ENCODE results near the gene STXBP3.
"Not testable (repeated sequence)": the region's sequence is repeated elsewhere in the genome, so short reads cannot be mapped to it uniquely, and the experiment has no call there.

Gene STXBP3

DNA sequence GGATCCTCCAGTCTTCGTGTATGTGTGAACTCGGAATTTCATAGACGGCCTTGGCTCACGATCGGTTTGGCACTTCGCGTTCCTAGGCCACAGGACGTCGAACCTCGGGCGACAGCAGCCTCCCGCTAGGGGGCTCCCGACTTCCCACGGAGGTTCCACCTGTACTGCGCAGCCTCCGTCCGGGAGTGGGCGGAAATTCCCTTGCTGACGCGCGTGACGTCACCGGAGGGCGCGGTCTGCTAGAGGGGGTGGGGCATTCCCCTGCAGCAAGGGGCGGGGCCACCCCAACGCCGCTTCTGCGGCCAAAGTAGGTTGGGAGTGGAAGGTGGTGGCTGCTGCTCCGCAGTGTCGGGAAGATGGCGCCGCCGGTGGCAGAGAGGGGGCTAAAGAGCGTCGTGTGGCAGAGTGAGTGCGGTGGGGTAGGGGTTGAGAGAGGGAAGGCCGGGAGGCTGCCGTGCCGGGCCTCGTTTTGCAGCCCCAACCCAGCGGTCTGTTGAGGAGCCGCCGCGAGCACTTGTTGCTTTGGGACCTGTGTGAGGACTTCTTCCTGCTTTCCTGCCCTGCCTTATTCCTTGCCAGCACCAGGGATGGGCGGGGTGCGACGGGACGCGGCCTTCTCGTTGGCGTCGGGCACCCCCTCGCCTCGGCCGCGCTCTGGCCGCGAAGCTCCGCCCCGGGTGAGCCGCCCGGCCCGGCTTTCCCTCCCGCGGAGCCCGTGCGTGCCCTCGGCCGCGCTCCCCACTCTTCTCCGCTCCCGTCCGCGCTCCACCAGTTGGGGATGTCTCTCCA, at the start of gene STXBP3:
TSS of gene STXBP3 (plus strand) at position 293 of the 789 bp plus-strand sequence. CDS start at position 357, 64 bp downstream.
- DNase-seq: peak; percentile 98

DNA sequence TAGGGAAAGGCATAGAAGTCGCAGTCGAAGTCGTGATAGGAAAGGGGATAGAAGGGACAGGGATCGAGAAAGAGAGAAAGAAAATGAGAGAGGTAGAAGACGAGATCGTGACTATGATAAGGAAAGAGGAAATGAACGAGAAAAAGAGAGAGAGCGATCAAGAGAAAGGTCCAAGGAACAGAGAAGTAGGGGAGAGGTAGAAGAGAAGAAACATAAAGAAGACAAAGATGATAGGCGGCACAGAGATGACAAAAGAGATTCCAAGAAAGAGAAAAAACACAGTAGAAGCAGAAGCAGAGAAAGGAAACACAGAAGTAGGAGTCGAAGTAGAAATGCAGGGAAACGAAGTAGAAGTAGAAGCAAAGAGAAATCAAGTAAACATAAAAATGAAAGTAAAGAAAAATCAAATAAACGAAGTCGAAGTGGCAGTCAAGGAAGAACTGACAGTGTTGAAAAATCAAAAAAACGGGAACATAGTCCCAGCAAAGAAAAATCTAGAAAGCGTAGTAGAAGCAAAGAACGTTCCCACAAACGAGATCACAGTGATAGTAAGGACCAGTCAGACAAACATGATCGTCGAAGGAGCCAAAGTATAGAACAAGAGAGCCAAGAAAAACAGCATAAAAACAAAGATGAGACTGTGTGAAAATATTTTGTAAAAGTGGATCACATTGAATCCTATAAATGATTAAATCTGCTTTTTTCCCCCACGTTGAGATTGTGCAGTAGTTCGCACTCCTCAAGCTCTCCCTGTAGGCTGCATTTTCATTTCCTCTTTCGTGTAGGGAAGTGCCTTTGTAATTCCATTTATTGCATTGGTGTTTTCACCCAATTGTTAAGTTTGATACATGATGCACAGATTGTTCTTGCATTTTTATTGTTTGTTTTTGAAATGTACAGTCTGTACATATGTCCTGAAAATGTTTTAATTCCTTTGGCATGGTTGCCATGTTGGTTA, 46.8 kb upstream of the STXBP3 start:
- no peak for DNase-seq

DNA sequence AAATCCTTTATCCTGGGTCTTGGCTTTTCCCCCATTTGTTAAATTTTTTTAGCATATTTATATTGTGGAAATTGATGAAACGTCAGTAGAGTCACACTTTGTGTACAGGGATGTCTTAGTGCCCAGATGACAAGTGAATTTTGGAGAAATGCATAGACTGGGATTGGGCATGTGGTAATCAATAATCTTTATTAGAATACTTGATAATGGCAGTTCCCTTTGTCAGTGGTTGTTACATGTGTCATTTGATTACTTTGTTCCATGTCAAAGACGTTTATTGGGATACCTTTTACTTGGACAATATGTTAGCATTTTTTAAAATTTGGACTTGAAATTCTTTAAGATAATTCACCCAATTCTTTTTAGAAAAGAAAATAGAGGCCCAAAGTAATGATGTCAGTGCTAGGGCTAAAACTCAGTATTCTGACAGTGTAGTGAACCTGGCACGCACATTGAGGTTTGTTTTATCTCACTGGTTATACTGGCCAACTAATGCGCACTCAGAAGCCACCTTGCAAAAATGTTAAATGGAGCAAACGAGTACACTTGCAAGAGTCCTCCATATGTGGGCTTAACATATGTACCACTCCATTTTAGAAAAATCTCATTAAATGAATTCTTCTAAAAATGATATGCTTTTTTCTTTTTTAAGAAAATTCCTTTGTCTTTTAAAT, 45.2 kb upstream of the STXBP3 start:
- no peak for DNase-seq

GRCh38 chr1:108702109-108702508, 44.4 kb upstream of the STXBP3 start:
- DNase-seq: not testable (repeated sequence)

GRCh38 chr1:108703939-108704338, 42.5 kb upstream of the STXBP3 start:
- no peak for DNase-seq

DNA sequence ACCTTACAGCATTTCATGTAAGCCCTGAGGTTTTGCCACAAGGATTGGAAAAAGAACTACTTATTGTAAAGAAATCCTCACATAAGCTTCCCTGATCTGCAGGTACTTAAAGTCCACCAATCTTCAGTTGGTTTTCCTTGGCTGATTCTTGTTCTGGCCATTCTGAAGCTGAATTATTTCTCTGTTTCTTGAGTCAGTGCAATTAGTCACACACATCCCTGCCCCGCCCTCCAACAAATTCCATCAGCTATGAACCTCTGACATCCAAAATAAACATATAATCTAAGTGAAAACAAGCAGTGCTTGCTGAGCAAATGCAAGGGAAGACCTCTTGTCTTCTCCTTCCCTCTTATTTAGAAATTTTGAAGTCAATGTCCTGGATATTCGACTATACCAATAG, 42.0 kb upstream of the STXBP3 start:
- peak; percentile 10 for DNase-seq

DNA sequence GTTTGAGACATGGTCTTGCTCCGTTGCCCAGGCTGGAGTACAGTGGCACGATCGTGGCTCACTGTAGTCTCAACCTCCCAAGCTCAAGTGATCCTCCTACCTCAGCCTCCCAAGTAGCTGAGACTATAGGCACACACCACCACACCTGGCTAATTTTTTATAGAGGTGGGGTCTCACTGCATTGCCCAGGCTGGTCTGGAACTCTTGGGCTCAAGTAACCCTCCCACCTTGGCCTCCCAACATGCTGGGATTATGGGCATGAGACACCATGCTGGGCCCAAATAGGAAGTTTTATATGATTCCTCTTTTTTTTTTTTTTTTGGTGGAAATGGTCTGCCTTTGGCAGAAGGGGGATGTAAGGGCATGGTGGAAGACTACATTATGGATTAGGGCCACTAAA, 39.8 kb upstream of the STXBP3 start:
- DNase-seq: no peak

DNA sequence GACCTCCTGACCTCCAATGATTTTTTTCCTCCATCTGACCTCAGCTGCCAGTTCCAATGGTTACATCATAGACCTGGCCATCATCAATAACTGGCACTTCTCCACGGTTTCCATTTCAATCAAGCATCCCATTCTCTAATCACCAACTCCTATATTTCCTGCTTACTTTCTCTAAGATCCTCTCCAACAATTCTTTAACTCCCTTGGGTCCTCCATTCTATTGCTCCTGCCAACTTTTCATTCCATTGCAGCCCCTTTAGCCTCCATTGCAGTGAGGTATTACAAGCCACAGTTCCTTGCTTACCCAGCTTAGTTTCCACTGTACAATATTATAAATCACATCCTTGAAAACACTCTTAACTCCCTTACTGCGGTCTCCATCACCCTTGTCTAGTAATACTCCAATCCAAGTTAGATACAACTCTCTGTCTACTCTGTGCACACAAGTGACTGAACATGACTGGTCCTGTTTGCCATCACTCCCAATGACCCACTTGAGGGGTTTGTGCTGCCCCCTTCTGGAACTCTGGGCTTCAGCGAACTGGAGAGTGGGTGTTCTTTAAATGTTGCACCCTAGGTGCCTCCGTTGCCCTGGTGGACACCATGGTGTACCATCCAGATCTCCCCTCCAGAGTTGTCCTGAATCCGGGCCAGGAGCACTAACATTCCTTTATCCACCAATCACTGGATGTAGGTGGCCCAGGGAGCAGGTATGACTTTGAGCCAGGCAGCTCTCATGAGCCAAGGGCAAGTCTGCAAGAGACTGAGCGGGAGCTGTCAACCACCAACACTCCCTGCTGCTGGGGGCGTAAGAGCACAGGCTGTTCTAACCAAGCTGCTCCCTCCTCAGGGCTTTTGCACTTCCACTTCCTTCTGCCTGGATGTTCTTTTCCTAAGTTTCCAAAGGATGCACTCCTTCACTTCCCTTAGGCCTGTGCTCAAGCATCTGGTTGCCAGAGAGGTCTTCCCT, 37.5 kb upstream of the STXBP3 start:
- no peak for DNase-seq

- no peak for DNase-seq
These were observed 33.8 kb upstream of the STXBP3 start, which contains the start of gene FNDC7 for GRCh38 chr1:108712606-108713150. FNDC7 (plus strand) TSS chr1:108712908; CDS start chr1:108712934, 26 bp downstream.

DNA sequence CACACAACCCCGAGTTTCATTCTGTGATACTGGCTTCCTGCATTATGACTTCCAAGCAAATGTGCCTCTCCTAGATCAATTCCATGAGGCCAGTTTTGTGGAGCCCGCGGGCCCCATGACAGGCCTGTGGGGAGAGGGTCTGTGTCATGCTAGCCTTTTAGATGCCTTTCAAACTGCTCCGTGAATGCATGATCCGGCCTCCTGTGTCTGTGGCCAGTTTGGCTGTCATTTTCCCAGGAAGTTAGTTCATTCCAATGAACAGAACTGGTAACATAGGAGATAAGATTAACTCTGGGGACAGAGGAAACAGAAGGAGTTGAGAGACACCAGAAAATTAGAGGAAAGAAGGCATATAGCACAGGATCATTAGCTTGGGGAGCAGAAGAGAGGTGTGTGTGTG, 30.5 kb upstream of the STXBP3 start:
- no peak for DNase-seq

- no peak for DNase-seq
These were observed 29.8 kb upstream of the STXBP3 start for GRCh38 chr1:108716437-108717230.

GRCh38 chr1:108717774-108718316, 28.6 kb upstream of the STXBP3 start:
- no peak for DNase-seq

DNA sequence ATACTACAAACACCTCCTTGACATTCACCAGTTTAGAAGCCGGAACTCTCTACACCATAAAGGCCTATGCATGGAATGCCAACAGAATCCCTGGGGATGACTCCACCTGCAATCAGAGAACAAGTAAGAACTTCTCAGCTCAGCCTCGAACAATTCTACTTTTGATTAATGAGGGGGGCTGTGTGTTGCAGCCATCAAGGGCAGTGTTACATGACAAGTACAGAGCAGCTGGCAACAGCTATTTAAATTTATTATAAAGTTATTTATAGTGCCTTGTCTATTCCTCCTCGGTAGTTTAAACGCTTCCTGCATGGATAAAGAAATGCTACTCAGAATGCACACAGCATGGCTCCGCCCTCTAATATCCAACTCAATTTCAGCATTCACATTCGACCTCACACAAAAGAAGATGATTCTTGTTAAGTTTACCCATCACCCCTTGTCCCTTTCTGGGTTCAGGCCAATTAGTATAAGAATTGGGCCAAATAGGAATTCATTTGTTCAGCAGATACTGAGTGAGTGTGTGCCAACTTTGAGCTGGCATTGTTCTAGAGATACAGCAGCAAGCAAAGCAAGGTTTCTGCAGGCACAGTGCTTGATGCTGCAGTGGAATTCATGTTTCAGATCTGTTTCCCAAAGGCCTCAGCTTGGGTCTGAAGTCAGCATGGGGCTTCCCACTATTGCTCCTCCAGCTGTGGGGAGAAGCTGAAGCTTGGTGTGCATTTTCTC, 27.4 kb upstream of the STXBP3 start:
- no peak for DNase-seq

GRCh38 chr1:108719656-108720435, 26.6 kb upstream of the STXBP3 start:
- DNase-seq: peak; percentile 75

DNA sequence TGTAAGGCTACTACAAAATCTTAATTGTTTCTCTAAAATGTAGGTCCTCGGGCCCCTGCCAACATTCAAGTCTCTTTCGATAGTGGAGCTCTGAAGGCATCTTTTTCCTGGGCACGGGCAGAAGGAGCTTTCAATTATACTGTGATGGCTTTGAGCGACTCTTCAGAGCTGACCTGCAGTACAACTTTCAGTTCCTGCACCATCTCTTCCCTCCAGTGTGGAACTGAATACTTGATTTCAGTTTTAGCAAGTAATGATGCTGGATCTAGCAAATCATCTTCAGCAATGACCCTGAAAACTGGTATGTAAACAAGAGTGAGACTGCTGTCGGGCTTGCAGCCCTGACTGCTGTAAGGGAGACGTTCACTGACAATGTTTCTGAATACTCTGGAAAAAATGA, 24.2 kb upstream of the STXBP3 start:
- no peak for DNase-seq

GRCh38 chr1:108725906-108726305, 20.6 kb upstream of the STXBP3 start:
- no peak for DNase-seq

DNA sequence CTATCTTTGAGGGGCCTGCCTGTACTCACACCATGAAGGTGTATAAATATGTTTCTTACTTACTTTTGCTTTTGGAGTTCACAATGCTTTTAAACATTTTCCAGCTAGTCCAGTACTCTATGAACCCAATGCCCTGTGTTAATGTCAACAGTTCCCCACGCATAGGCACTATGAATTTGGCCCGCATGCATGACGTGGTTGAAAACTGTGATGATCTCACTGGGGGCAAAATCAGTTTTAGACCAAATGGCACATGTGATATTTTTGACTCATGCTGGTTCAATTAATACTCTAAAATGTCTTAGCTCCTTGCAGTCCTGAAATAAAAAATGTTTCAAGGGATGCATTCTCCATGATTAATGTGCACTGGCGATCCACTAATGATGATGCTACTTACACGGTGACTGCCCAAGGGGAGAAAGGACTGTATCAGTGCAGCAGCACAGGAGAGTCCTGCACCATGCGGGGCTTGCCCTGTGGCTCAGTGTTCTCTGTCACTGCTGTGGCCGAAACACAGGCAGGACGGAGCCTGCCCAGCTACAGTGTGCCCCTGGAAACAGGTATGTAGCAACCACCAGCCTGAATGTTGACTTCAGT, 18.0 kb upstream of the STXBP3 start:
- no peak for DNase-seq

GRCh38 chr1:108729481-108729880, 17.0 kb upstream of the STXBP3 start:
- DNase-seq: no peak

All from T1000 (cell line).